Ovary (tissue), 9 donors: ENCODE data around the gene RNASEH2A. TPM values are rescaled to one million over a fixed set of nuclear protein-coding genes. Genes with fewer than 3 reads are reported as not detected.

Source experiments
- DNase-seq, 5 donors: peaks; one replicate each; pipeline ENCODE4 v3.0.0-alpha.2; 2019 to 2020
- H3K27ac ChIP-seq, 2 donors: fragments of 200-600 bp; one replicate each; pipeline versions ENCODE4 v1.5.1 to v1.8.0; 2019 to 2022
- H3K27me3 ChIP-seq: fragments of 200-600 bp; one replicate; pipeline ENCODE4 v1.8.0; 2022
- H3K36me3 ChIP-seq: fragments of 200-600 bp; sonication (generic); one replicate; pipeline ENCODE4 v1.5.1; 2019
- H3K4me1 ChIP-seq: one replicate; pipeline ENCODE4 v1.8.1; 2013; ENCODE audit warnings: mild to moderate bottlenecking, moderate library complexity; ENCODE audit not compliant: insufficient read depth
- H3K4me3 ChIP-seq: fragments of 200-600 bp; sonication (generic); one replicate; pipeline ENCODE4 v1.5.1; 2017
- H3K9me3 ChIP-seq, 2 donors: fragments of 200-600 bp in 1 of 2; sonication (generic) in 1 of 2; one replicate each; pipeline versions ENCODE4 v1.5.1 to v1.8.1; 2013 to 2019; ENCODE audit warnings: mild to moderate bottlenecking in 1 of 2, moderate library complexity in 1 of 2
- EP300 ChIP-seq: sonication (generic); formaldehyde crosslinking; IDR thresholded peaks from one replicate; pipeline ENCODE4 v1.6.1; 2017; ENCODE audit warnings: antibody characterized with exemption
- POLR2A ChIP-seq: fragments of 450-650 bp; IDR thresholded peaks from one replicate; pipeline ENCODE4 v1.6.1; 2017; ENCODE audit warnings: antibody characterized with exemption, mild to moderate bottlenecking, moderate library complexity
- WGBS, 3 donors: extraction: QIAGEN DNeasy Blood & Tissue Kit in 1 of 3; methylation state at CpG; one replicate each; pipeline versions ENCODE4 v1.1.5 to v1.1.7; 2013 to 2017; 5-methylcytosine and 5-hydroxymethylcytosine counted together
- intact Hi-C, 4 donors: fragments of 100-400 bp; cut with DNase I; formaldehyde crosslinking; loops; one replicate each; pipeline versions ENCODE4 v1.11.0 to v1.15.1; 2022 to 2023
- polyA plus RNA-seq, 2 donors: library from polyadenylated mRNA; stranded (reverse); fragments of 200-250 nt in 1 of 2; fragments of 350-450 nt in 1 of 2; fragmentation: Illumina TruSeq in 1 of 2; extraction: RNeasy Lipid Tissue Mini Kit (QIAGEN cat#74804) in 1 of 2; gene quantifications; one replicate each; pipeline ENCODE4 v1.2.3, GENCODE V29; 2013 to 2014
- total RNA-seq, 7 donors: library from RNA; depleted of rRNA in 2 of 7; stranded (reverse); fragments of >200 nt in 2 of 7; fragmentation: NEBNext Ultra II Directional in 3 of 7; extraction: Animal tissue kit (Norgen Biotek cat#: 25700) in 3 of 7; gene quantifications; one replicate each; pipeline versions ENCODE4 v1.1.0 to v1.2.4, GENCODE V29; 2016 to 2023
- TF ChIP-seq, protein P1 (sequence below), 3 donors: fragments of 450-650 bp in 2 of 3; fragments of 200-600 bp in 1 of 3; IDR thresholded peaks; one replicate each; pipeline versions ENCODE4 v1.5.1 to v1.8.0; 2016 to 2022; ENCODE audit warnings: antibody characterized with exemption in 3 of 3, mild to moderate bottlenecking in 1 of 3
- donor health status: DM: no; HTN: no; CAD: no; lungs with moderate emphysema.
- donor health status: DM: no; HTN: no; CAD: no.
- donor health status: Bipolar disorder and iron deficiency.
- donor health status: DM: yes; HTN: yes; CAD: no.
- donor health status: DM: no; HTN: no; CAD: no.
- donor health status: DM: yes; HTN: yes; CAD: no.

RNASEH2A gene
- total and polyA plus RNA-seq, 9 donors = 1.2 to 12.2 (median 7.7) TPM

DNA sequence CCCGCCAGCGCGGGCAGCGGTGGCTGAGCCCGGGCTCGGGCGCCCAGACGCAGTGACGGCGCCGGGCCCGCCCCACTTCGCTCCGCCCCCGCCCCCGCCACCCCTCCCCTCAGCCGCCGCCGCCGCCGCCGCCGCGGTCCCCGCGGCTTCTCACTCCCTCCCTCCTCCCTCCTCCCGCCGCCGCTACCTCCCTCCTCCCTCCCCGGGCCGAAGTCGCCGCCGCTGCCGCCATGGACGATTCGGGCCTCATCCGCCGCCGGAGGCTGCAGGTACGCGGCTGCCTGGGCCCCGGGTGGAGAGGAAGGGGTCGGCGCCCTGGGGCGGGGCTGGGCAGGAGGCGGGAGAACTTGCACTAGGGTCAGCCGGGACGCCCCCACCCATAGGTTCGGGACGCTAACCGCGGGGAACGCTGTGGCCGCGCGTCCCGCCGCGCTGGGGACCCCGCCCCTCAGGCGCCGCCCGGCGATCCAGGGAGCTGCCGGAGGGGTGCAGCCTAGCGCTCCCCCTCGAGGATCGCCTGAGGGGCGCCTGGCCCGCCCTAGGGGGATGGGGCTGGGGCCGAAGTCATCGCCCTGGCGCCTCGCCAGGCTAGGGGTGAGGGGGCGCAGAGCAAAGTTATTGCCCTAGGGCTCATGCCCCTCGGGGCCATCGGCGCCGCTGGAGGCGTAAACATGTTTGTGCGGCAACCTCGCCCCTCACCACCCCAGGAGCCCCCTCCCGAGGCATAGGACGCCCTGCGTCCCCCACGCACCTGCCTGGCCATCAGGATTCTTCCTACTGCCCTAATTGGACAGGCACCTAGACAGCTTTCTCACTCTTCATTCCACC lies 27.6 kb downstream of the RNASEH2A start:
- H3K36me3 ChIP-seq = no peaks in the 10 kb centered on the region
- H3K27me3 ChIP-seq = peaks cover 16% of the 10 kb centered on the region
- DNase-seq = no peak
- H3K27ac ChIP-seq = no peak overlapping the region
- peak overlapping the region; percentile 26 for H3K4me3 ChIP-seq
- H3K4me1 ChIP-seq = no peaks in the 10 kb centered on the region
- intact Hi-C loops = no loop called here
- TF ChIP-seq, protein P1, sequence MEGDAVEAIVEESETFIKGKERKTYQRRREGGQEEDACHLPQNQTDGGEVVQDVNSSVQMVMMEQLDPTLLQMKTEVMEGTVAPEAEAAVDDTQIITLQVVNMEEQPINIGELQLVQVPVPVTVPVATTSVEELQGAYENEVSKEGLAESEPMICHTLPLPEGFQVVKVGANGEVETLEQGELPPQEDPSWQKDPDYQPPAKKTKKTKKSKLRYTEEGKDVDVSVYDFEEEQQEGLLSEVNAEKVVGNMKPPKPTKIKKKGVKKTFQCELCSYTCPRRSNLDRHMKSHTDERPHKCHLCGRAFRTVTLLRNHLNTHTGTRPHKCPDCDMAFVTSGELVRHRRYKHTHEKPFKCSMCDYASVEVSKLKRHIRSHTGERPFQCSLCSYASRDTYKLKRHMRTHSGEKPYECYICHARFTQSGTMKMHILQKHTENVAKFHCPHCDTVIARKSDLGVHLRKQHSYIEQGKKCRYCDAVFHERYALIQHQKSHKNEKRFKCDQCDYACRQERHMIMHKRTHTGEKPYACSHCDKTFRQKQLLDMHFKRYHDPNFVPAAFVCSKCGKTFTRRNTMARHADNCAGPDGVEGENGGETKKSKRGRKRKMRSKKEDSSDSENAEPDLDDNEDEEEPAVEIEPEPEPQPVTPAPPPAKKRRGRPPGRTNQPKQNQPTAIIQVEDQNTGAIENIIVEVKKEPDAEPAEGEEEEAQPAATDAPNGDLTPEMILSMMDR (IDR thresholded peaks at IDR 0.05) = no peak
- TF ChIP-seq POLR2A = no peak
- no peak for TF ChIP-seq EP300
- no peaks in the 10 kb centered on the region for H3K9me3 ChIP-seq
- 1% methylated on average over 21 to 86 of the region's 87 CpGs for WGBS, 3 donors

DNA sequence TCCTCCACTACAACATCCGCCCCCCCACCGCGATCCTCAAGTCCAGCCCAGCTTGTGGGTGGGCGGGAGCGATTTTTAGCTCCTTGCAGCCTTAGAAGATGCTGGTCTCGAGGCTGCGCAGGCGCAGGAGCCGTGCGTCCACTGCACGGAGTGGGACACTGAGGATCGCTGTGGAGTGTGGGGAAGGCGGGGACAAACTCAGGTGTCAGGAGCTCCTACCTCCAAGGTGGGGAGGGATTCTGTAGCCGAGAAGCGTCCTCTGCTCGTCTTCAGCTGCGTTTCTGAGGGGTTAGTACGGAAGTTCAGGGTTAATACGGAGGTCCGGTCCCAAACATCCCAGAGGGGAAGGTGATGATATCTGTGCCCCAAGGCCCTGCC lies 28.2 kb downstream of the RNASEH2A start, which contains the start of gene RTBDN:
Gene RTBDN (minus strand): TSS at position 14 of the 378 bp plus-strand sequence. CDS start 4,600 bp downstream, outside the sequence.
- intact Hi-C loops = no loop called here
- no peak for DNase-seq
- H3K4me3 ChIP-seq = peak within 1 kb of the TSS; percentile 26
- no peaks in the 10 kb centered on the region for H3K9me3 ChIP-seq
- H3K36me3 ChIP-seq = no peaks in the 10 kb centered on the region
- H3K27ac ChIP-seq = no peak within 1 kb of the TSS
- 3 to 6% (median 3%) methylated on average over 20 of the region's 20 CpGs for WGBS, 3 donors
- H3K4me1 ChIP-seq = no peaks in the 10 kb centered on the region
- H3K27me3 ChIP-seq = peaks cover 16% of the 10 kb centered on the region
- TF ChIP-seq, protein P1 (IDR thresholded peaks at IDR 0.05) = no peak
- TF ChIP-seq POLR2A = no peak
- no peak for TF ChIP-seq EP300

- Histone ChIP-seq H3K4me1 (no peaks in the 10 kb centered on the region), H3K27ac (no peak overlapping the region), H3K36me3 (no peaks in the 10 kb centered on the region), H3K4me3 (no peak overlapping the region), H3K27me3 (peaks cover 17% of the 10 kb centered on the region), H3K9me3 (no peaks in the 10 kb centered on the region)
- WGBS, 3 donors = 4 to 9% (median 4%) methylated on average over 39 of the region's 39 CpGs
- peak in 2 of 5 donors; percentile 30 to 50 for DNase-seq
- TF ChIP-seq, protein P1 (IDR thresholded peaks at IDR 0.05) = no peak
- TF ChIP-seq EP300 = no peak
- no peak for TF ChIP-seq POLR2A
- intact Hi-C loops = no loop called here
These were observed 28.8 kb downstream of the RNASEH2A start for GRCh38 chr19:12834976-12835757.

DNA sequence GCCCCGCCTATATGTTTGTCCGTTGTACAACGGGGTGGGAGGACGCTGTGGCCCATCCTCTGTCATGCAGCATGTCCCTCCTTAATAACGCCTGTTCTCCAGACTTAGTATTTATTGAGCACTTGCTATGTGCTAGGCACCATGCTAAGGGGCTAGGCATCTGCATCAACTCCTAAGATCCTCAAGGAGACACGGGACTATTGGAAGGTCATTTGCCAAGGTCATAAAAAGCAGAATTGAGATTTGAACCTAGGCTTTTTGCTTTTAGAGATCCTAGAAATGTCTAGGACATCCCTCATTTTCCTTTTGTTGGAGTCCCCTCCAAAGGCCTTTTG lies 30.1 kb downstream of the RNASEH2A start:
- Histone ChIP-seq H3K27ac (no peak overlapping the region), H3K27me3 (peaks cover 18% of the 10 kb centered on the region), H3K4me3 (no peak overlapping the region), H3K4me1 (peaks cover 5% of the 10 kb centered on the region), H3K36me3 (no peaks in the 10 kb centered on the region), H3K9me3 (no peaks in the 10 kb centered on the region)
- no peak for TF ChIP-seq EP300
- TF ChIP-seq, protein P1 (IDR thresholded peaks at IDR 0.05) = no peak
- 3 to 5% (median 3%) methylated on average over 6 of the region's 6 CpGs for WGBS, 3 donors
- DNase-seq = no peak
- intact Hi-C loops = no loop called here
